Stimulated activated CD8-positive, alpha-beta memory T cell treated with anti-CD3 and anti-CD28 coated beads, Interleukin-4, amount 100 ng/mL, for 48 hours (primary cell): Measurements from ENCODE around the gene DPH2.

Experiments used
- DNase-seq: peaks from one replicate; pipeline ENCODE4 v3.0.0-alpha.2; 2020

DPH2 gene

DNA sequence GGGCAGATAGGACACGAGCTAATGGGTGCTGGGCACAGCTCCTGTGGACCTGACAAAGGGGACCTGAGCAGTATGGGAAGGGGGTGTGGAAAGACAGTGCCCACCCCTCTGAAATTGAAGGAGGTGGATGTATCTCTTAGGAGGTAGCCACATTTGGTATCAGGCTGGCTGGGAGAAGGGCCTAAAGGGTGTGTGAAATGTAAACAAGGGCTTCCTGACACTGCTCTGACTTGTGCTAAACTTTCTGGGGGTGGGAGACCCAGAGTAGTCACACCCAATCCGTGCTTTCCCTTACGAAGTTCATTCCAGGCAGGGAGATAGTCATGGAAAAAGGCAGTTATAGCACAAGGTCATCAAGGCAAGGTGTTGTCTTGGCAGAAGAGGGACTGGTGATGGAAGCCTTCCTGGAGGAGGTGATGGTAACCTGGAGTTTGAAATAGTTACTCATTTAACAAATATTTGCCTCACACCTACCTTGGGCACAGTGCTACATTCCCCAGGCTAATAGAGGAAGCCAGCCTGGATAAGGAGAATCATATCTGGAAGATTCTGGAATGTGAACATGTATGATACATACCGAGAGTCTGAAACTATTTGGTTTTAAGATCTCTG, 16.3 kb downstream of the DPH2 start:
- DNase-seq = no peak

DNA sequence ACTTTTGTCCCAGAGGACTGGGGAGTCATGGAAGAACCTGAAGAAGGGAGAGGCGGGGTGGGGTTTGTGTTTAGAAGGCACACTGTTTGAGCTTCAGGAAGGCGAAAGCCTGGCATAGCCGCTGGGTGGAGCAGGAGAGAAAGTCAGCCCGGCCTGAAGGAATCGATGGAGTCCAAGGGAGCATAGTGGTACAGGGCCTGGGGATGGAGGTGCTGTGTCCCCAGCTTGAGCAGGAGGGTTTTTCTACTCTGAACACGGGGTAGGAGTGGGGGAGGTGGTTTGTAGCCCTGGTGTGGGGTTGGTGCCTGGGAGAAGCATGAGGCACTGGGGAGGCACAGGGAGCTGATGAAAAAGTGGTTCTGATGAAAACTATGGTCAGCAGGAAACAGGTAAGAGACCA, 16.9 kb downstream of the DPH2 start:
- DNase-seq = no peak

DNA sequence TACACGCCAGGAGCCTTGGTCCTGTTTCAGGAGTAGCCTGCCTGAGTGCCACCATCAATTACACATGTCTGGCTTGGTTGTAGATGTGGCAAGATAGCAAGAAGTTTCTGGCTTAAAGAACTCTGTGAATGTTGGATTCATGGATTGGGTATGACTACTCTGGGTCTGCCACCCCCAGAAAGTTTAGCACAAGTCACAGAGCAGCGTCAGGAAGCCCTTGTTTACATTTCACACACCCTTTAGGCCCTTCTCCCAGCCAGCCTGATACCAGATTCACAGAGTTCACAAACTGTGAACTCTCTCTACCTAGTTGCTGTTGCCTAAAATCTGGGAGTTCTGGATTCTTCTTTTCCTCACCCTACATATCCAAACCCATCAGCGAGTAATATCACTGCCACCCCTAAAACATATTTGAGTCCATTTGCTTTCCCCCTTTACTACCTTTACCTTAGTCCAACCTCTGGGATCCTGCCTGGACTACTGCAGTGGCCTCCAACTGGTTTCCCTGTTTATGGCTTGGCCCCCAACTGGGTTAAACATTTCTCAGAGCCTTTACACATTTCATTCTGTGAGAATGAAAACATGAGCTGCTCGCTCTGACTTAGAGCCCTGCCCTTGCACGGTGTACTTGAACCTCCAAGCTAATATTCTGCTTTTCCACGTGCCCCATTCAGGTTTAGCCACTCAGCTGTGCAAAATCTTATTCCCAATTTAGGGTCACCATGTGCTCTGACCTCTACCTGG, 17.5 kb downstream of the DPH2 start:
- DNase-seq = no peak

- DNase-seq = no peak
These were observed 20.7 kb downstream of the DPH2 start for GRCh38 chr1:43990271-43991199.

DNA sequence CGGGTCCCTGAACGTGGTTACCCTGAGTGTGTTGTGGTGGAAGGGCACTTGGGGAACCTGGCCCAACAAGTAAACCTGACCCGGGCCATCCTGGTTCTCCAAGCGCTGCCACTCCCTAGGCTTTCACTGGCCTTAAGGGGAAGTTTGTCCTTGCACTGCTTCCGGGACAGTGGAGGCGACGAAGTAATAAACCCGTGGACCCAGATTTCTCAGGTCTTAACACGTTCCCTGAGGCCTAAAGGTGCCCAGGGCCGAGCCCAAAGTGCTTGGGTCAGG, 21.3 kb downstream of the DPH2 start:
- no peak for DNase-seq

DNA sequence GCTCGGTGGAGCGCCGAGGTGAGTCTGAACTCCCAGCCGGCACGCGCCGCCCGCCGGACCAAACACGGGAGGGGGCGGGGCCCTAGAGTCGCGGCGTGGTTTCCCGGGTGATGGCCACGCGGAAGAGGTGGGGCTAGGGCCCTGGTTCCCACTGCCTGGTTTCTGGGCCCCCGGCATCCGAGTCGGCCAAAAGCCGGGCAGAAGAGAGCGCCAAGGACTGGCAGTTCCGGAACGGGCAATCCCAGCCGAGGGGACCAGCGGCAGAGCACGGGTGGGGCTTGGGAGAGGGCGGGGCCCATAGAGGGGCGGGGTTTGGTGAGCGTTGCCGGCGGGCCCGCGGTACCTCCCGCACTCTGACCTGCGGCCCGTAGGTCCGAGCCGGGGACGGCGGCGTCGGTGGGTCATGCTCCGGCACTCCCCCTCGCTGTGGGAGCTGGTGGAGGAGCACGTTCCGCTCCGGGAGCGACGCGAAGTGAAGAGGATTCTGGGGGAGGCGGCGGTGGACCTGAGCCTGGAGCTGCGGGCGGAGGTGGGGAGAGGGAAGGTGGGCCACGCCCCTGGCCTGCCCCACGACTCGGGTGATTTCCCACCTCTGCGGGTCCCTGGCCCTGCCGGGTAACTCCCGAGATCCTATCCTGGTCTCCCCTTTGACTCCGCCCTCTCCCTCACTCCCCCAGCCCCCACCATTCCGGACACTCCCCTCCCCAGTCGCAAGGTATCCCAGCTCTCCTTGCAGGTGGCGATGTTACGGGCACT, 21.8 kb downstream of the DPH2 start, which contains the start of gene CCDC24:
Gene CCDC24 (plus strand): TSS at position 124 of the 756 bp plus-strand sequence. CDS start 280 bp downstream, at position 404.
- DNase-seq = peak; percentile 87

DNA sequence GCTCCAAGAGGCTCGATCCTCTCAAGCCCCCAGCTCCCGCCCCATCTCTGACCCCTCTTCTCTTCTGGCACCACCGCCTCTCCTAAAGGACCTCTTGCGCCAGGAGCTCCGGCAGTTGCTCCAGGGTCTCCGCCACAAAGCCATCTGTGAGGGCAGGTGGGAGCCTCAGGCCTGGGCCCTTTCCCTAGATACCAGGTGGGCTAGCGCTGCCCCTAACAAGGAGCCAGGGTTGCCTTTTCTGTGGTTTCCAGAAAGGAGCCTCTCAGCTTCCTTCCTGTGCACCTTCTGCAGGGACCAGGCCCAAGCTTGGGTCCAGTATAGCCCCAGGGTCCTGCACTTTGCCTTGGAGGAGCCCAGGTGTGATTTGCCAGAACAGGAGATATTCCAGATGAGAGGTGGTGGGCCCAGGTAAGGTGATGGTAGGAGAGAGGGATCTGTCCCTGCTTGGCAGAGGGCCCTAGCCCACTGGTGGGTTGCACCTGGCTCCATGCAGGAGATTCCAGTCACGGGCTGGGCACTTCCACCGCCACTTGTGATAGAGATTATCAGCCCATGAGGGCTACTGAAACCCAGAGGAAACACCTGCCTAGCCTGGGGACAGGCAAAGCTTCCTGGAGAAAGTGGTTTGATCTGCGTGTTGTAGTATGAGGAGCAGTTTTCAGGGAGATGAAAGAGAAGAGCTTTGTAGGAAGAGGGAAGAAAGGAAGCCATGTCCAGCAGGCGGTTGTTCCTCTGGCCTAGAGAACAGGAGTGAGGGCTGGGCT, 22.6 kb downstream of the DPH2 start:
- no peak for DNase-seq

- no peak for DNase-seq
These were observed 23.6 kb downstream of the DPH2 start for GRCh38 chr1:43993206-43993914.

GRCh38 chr1:43994071-43994470, 24.3 kb downstream of the DPH2 start:
- no peak for DNase-seq

- no peak for DNase-seq
These were observed 25.3 kb downstream of the DPH2 start for GRCh38 chr1:43994794-43995790.

- DNase-seq = no peak
These were observed 26.3 kb downstream of the DPH2 start for GRCh38 chr1:43995984-43996732.

GRCh38 chr1:43996733-43997115, 26.9 kb downstream of the DPH2 start:
- no peak for DNase-seq

DNA sequence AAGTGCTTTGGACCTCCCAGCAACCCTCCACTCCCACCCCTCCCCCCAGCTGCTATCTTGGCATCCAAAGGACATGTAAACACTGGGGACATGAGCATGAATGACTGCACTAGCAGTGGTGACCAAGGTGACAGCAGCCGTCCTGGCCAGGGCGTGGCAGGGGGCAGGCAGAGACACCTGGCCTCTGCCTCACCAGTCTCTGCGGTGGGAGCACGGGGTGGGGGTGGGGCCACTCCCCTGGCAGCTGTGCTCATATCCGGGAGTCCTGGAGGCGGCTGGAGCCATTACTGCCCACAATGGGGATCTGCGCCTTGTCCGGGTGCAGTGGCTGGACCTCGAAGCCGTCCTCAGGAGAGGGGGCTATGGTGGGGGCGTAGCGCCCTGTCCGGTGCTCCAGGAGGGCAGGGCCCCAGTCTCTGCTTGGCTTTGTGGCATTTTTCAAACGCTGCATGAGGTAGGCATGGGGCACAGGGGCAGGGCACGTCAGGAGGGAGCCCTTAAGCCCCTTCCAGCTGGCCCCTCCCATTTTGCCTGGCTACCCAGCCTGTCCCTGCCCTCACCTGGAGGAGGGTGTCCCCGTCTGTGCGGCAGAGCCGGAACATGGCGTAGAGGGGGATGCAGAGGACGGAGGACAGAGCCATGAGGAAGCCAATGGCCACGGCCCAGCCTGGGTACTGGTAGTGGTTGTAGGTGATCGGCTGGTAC, 27.6 kb downstream of the DPH2 start:
- DNase-seq = no peak

GRCh38 chr1:43998000-43998378, 28.2 kb downstream of the DPH2 start:
- no peak for DNase-seq

GRCh38 chr1:43999455-43999854, 29.6 kb downstream of the DPH2 start:
- no peak for DNase-seq

DNA sequence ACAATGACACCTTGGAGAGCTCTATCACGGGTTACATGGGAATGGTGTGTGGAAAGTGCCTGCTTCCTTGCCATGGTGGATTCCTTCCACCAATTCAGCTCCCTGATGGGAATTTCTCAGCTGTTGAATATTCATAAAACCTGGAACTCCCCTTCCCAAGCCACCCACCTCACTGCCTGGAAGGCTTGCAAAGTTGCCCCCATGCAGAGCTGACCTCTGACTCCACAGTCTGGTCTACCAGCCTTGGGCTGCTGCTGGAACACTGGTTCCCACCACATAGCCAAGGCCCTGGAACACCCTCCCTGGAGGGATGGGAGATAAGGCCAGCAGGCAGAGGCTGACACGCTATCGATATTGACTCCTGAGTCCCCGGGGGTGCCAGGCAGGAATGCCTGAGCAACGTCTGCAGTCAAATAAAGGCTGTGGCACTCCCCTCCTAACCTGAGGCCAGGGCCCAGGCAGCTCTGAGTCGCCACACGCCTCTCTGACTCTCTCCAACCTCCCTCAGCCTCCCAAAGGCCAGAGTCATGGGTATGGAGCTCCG, 30.4 kb downstream of the DPH2 start:
- no peak for DNase-seq

GRCh38 chr1:44002165-44002564, 32.4 kb downstream of the DPH2 start:
- no peak for DNase-seq

DNA sequence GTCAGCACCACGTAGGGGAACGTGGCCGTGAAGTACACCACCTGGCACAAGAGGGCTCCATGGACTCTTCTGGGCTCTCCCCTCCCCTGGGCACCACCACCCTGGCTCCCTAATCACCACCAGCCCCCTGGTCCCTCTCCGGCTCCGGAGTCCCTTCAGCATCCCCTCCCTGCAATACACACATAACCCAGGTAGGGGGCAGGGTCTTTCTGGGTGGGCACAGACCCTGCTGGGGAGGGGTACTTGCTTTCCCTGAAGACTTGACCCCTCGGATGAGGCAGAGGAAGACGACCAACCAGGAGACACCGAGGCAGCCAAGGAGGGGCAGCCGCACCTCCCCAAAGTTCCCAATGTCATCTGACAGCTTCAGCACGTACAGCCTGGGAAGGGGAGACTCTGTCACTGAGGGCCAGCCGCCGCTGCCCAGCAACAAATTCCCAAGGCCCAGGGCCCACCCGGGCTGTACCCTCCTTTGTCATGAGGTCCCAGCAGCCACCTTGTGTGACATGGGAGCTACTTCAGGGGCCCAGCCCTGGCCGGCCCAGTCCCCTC, 32.9 kb downstream of the DPH2 start:
- DNase-seq = no peak
